DMS53 treated with DMSO at 0.1 percent for 48 hours (cell line): ENCODE measurements around the gene UPP2.
A peak's percentile ranks its signal among the peaks of the same experiment; 100 is the strongest.

Experiments used
- DNase-seq: peaks from one replicate; lab custom pipeline; 2025; ENCODE audit not compliant: unreplicated experiment; lab: John Stamatoyannopoulos, UW

UPP2 gene

GRCh38 chr2:158101384-158101926 lies at the start of gene UPP2:
TSS of gene UPP2 (plus strand) at chr2:158101876. CDS start at chr2:158102064, 188 bp downstream.
- no peak for DNase-seq

DNA sequence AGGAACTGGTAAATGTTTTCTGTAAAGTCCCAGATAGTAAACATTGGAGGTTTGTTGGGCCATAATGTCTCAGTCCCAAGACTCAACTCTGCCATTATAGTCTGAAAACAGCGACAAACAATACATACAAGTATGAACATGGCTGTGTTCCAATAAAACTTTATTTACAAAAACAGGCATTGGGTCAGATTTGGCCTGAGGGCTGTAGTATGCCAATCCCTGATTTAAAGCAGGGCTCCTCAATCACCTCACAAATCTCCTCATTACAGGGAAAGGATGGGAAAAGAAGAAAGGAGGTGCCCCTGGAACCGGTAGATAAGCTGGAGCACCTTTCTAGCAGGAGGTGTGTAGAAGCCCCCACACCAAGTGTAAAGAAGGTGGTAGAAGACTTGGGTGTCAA lies 48.9 kb upstream of the UPP2 start:
- no peak for DNase-seq

GRCh38 chr2:158056875-158057274 lies 44.8 kb upstream of the UPP2 start:
- no peak for DNase-seq

GRCh38 chr2:158060160-158060834 lies 41.4 kb upstream of the UPP2 start:
- no peak for DNase-seq

GRCh38 chr2:158060835-158061435 lies 40.7 kb upstream of the UPP2 start:
- no peak for DNase-seq

DNA sequence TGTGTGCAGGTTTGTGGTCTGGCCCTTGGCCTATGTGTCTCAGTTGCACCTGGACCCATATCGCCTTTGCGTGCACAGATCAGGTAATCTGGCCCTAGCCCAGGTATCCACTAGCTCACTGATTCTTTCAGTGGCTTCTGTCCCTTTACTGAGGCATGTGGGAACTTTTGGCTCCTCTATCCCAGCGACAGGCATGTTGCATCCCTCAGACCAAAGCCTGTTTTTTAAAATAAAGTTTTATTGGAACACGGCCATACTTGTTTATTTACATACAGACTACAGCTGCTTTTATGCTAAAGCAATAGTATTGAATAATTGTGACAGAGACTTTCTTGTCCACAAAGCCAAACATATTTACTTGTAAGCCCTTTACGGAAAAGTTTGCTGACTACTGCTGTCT lies 39.9 kb upstream of the UPP2 start:
- DNase-seq = no peak

- no peak for DNase-seq
These were observed 35.5 kb upstream of the UPP2 start for GRCh38 chr2:158066046-158066713.

DNA sequence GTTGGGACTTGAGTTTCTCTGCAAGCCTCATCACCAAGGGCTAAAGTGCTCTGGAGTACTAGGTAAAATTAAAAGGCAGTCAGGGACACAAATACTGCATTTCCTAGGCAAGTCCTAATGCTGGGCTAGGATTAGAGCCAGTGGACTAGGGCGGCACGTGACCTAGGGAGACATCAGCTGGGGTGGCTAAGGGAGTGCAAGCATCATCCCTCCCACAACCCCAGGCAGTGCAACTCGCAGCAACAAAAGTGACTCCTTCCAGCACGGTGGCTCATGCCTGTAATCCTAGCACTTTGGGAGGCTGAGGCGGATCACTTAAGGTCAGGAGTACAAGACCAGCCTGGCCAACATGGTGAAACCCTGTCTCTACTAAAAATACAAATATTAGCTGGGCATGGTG lies 30.7 kb upstream of the UPP2 start:
- DNase-seq = no peak

DNA sequence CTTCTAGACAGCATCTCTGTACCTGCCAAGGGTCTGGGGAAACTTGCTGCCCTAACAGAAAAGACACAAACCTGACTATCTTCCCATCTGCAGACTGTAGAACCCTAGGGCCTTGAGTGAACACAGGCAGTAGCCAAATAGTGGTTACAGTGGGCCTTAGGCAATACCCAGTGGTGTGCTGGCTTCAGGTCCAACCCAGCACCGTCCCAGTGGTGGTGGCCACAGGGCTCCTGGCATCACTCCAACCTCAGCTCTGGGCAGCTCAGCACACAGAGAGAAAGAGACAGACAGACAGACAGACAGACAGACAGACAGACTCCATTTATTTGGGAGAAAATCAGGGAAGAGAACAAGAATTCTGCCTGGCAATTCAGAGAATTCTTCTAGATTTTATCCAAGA lies 29.3 kb upstream of the UPP2 start:
- DNase-seq = no peak

DNA sequence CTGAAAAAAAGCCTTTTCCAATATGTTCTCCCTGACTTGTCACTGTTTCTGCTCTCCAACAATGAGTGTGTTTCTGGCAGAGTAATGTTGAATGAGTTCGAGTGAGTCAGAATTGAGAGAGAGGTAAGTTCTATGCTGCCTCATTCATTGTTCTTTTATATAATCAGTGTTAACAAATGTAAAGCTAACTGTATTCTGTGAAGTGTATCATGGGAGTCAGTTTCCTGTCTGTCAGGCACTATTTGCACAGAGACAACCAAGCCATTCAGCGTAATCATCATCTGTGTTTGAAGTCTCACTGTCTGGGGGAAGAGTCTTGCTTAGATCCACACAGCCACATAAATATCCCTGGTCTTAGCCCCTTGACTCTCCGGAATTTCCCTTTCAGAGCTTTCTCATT lies 22.0 kb upstream of the UPP2 start:
- DNase-seq = peak; percentile 96

- no peak for DNase-seq
These were observed 13.6 kb upstream of the UPP2 start for GRCh38 chr2:158088093-158088492.

GRCh38 chr2:158089322-158089721 lies 12.4 kb upstream of the UPP2 start:
- no peak for DNase-seq

GRCh38 chr2:158091647-158092046 lies 10.0 kb upstream of the UPP2 start:
- DNase-seq = no peak

DNA sequence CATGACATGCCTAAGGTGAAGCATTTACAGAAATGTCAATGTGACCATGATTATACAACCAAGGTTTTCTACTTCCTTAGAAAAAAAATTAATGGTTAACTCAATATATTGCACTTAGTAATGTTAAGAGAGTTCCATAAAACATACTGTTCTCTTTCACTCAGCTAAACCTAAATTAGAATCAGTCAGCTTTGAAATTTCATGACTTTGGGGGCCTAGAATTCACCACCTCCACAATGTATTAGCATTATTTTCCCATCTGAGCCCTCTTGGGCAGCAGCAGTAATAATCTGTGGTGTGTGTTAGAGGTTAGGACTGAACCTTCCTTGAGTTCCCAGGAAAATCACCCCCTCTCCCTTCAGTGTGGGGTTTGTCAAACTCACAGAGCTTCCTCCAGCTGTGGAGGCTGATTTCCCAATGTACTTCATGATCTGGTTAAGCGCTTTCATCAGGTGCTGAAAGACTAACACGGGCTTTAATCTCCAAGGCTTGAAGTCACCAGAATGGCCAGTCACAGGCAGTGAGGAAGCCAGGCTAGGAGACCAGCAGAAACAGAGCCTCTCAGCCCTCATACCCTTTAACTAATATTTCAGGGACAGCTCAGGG lies 7.1 kb upstream of the UPP2 start:
- peak; percentile 2 for DNase-seq

DNA sequence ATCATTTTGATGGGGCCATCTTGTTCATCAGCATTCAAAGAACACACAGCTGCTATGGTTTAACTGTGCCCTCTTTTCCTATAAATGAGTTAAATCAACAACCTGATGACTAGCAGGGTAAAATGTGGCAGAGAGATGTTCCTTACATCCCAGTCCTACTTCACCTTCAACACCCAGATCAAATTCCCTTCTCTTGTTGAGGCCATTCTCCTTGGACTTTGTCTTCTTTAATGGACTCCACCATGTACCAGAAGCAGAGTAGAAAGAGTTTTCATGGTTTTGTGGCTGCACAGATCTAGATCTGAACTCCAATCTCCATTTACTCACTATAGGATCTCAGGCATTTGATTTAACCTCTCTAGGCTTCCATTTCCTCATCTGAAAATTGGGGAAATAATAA lies 6.4 kb upstream of the UPP2 start:
- DNase-seq = no peak

DNA sequence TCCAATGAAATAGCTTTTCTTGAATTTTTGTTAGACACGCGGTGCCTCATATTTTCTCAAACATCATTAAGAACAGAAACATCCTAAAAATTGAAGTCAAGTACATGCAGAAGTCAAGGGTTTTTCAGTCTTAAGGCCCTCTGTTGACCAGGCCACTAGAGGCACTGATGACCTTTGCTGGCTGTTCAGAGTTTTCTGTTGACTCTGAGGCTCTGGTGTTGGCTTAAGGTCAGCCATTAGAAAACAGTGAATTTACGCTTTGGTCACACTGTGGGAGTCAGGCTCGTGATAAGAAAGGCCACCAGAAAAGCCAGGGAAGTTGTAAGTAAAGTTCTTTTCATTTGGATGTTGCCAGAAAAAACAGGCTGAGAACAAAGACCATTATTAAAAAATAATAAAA lies 5.8 kb upstream of the UPP2 start:
- DNase-seq = no peak

GRCh38 chr2:158097481-158097880 lies 4.2 kb upstream of the UPP2 start:
- no peak for DNase-seq

GRCh38 chr2:158098178-158098577 lies 3.5 kb upstream of the UPP2 start:
- no peak for DNase-seq

- DNase-seq = no peak
These were observed 2.0 kb upstream of the UPP2 start for GRCh38 chr2:158099716-158100115.

- no peak for DNase-seq
These were observed 1.3 kb upstream of the UPP2 start for GRCh38 chr2:158100411-158100810.

GRCh38 chr2:158102446-158102845 lies 770 bp downstream of the UPP2 start:
- no peak for DNase-seq
